ENCODE measurements around the gene CRCP. TPM values are rescaled to one million over a fixed set of nuclear protein-coding genes. Genes with fewer than 3 reads are reported as not detected.

CRCP gene
- total and polyA plus RNA-seq, 3 donors from 2014 or later = 23.7 to 48.6 (median 39.4) TPM

GRCh38 chr7:66189695-66190503, 75.3 kb downstream of the CRCP start:
- Histone ChIP-seq H3K4me1 (no peaks in the 10 kb centered on the region), H3K9me3 (no peaks in the 10 kb centered on the region), H3K4me3 (no peak overlapping the region), H3K27me3 (no peaks in the 10 kb centered on the region), H3K27ac (no peak overlapping the region), H3K36me3 (ENCODE audit: low read depth, missing control alignments) (no peaks in the 10 kb centered on the region)
- WGBS, 2 donors = 91 to 97% methylated on average over 7 of the region's 7 CpGs
- TF ChIP-seq CTCF (IDR thresholded peaks at IDR 0.05) (no peak), POLR2A (IDR thresholded peaks at IDR 0.05) (no peak)
- intact Hi-C loops (cut with DNase I; ENCODE audit: low total_unique reads) = no loop called here
- DNase-seq = no peak

- WGBS, 2 donors = 79 to 86% methylated on average over 5 of the region's 5 CpGs
- no peak for TF ChIP-seq POLR2A (IDR thresholded peaks at IDR 0.05)
- no peak for TF ChIP-seq CTCF (IDR thresholded peaks at IDR 0.05)
- H3K27me3 ChIP-seq = no peaks in the 10 kb centered on the region
- DNase-seq = no peak
- no peaks in the 10 kb centered on the region for H3K4me1 ChIP-seq
- no peak overlapping the region for H3K4me3 ChIP-seq
- no peak overlapping the region for H3K27ac ChIP-seq
- no peaks in the 10 kb centered on the region for H3K9me3 ChIP-seq
- no peaks in the 10 kb centered on the region for H3K36me3 ChIP-seq (ENCODE audit: low read depth, missing control alignments)
- intact Hi-C loops (cut with DNase I; ENCODE audit: low total_unique reads) = no loop called here
These were observed 75.8 kb downstream of the CRCP start for GRCh38 chr7:66190504-66190857.

GRCh38 chr7:66193146-66193725, 78.6 kb downstream of the CRCP start:
- DNase-seq = no peak
- TF ChIP-seq POLR2A (IDR thresholded peaks at IDR 0.05) (no peak), CTCF (IDR thresholded peaks at IDR 0.05) (no peak)
- Histone ChIP-seq H3K27ac (no peak overlapping the region), H3K36me3 (ENCODE audit: low read depth, missing control alignments) (no peaks in the 10 kb centered on the region), H3K27me3 (no peaks in the 10 kb centered on the region), H3K9me3 (no peaks in the 10 kb centered on the region), H3K4me3 (no peak overlapping the region), H3K4me1 (no peaks in the 10 kb centered on the region)
- 79 to 86% methylated on average over 6 of the region's 6 CpGs for WGBS, 2 donors
- intact Hi-C loops (cut with DNase I; ENCODE audit: low total_unique reads) = no loop called here

- H3K36me3 ChIP-seq (ENCODE audit: low read depth, missing control alignments) = no peaks in the 10 kb centered on the region
- no peak for DNase-seq
- H3K27me3 ChIP-seq = no peaks in the 10 kb centered on the region
- intact Hi-C loops (cut with DNase I; ENCODE audit: low total_unique reads) = no loop called here
- no peak overlapping the region for H3K27ac ChIP-seq
- H3K4me3 ChIP-seq = no peak overlapping the region
- H3K9me3 ChIP-seq = no peaks in the 10 kb centered on the region
- 64 to 68% methylated on average over 2 of the region's 2 CpGs for WGBS, 2 donors
- no peaks in the 10 kb centered on the region for H3K4me1 ChIP-seq
- TF ChIP-seq CTCF (IDR thresholded peaks at IDR 0.05) (no peak), POLR2A (IDR thresholded peaks at IDR 0.05) (no peak)
These were observed 83.8 kb downstream of the CRCP start for GRCh38 chr7:66198469-66198868.

GRCh38 chr7:66198956-66199355, 84.3 kb downstream of the CRCP start:
- WGBS, 2 donors = 86 to 88% methylated on average over 4 of the region's 4 CpGs
- intact Hi-C loops (cut with DNase I; ENCODE audit: low total_unique reads) = no loop called here
- DNase-seq = no peak
- H3K36me3 ChIP-seq (ENCODE audit: low read depth, missing control alignments) = no peaks in the 10 kb centered on the region
- H3K4me1 ChIP-seq = no peaks in the 10 kb centered on the region
- H3K27me3 ChIP-seq = no peaks in the 10 kb centered on the region
- TF ChIP-seq POLR2A (IDR thresholded peaks at IDR 0.05) (no peak), CTCF (IDR thresholded peaks at IDR 0.05) (no peak)
- no peak overlapping the region for H3K4me3 ChIP-seq
- H3K27ac ChIP-seq = no peak overlapping the region
- H3K9me3 ChIP-seq = no peaks in the 10 kb centered on the region

Measured in testis (tissue), 3 donors.